SK-N-SH treated with all-trans-retinoic acid at 6 μM for 48 hours (cell line): ENCODE data around the gene EML5.
A peak's percentile ranks its signal among the peaks of the same experiment; 100 is the strongest.

Experiments used
- ATAC-seq: fragments of 200-7000 bp; cut with Tn5 transposase; 3 replicates; pipeline ENCODE4 v1.9.1; 2020; ENCODE audit warnings: mild to moderate bottlenecking, moderate library complexity
- BACH2 ChIP-seq: fragments of 250-450 bp; sonication (Bioruptor Pico); IDR thresholded peaks from 2 replicates; pipeline ENCODE4 v1.9.0; 2021; ENCODE audit warnings: mild to moderate bottlenecking, borderline replicate concordance
- CREB5 ChIP-seq: fragments of 250-450 bp; sonication (Bioruptor Pico); IDR thresholded peaks from 2 replicates; pipeline ENCODE4 v1.5.1; 2020; ENCODE audit warnings: low read depth, mild to moderate bottlenecking, moderate library complexity
- CSDC2 ChIP-seq: fragments of 250-450 bp; sonication (Bioruptor Pico); IDR thresholded peaks from 2 replicates; pipeline ENCODE4 v1.5.0; 2020; ENCODE audit warnings: mild to moderate bottlenecking, moderate library complexity
- CSRNP3 ChIP-seq: fragments of 250-450 bp; sonication (Bioruptor Pico); IDR thresholded peaks from 2 replicates; pipeline ENCODE4 v1.5.1; 2021; ENCODE audit warnings: mild to moderate bottlenecking, moderate library complexity
- ESRRG ChIP-seq: fragments of 250-450 bp; sonication (Bioruptor Pico); IDR thresholded peaks from 2 replicates; pipeline ENCODE4 v1.6.1; 2021; ENCODE audit warnings: mild to moderate bottlenecking
- ISL1 ChIP-seq: fragments of 250-450 bp; sonication (Bioruptor Pico); IDR thresholded peaks from 2 replicates; pipeline ENCODE4 v2.1.2; 2022; ENCODE audit warnings: mild to moderate bottlenecking, moderate library complexity
- OSR1 ChIP-seq: fragments of 250-450 bp; sonication (Bioruptor Pico); IDR thresholded peaks from 2 replicates; pipeline ENCODE4 v1.8.0; 2022; ENCODE audit warnings: moderate library complexity, mild to moderate bottlenecking, inconsistent platforms
- PATZ1 ChIP-seq: fragments of 250-450 bp; sonication (Bioruptor Pico); IDR thresholded peaks from 2 replicates; pipeline ENCODE4 v1.8.0; 2020; ENCODE audit warnings: mild to moderate bottlenecking, moderate library complexity, borderline replicate concordance
- POU6F1 ChIP-seq: fragments of 250-450 bp; sonication (Bioruptor Pico); IDR thresholded peaks from 2 replicates; pipeline ENCODE4 v1.8.0; 2021; ENCODE audit warnings: low read depth, mild to moderate bottlenecking, moderate library complexity, borderline replicate concordance
- PPARA ChIP-seq: fragments of 250-450 bp; sonication (Bioruptor Pico); IDR thresholded peaks from 2 replicates; pipeline ENCODE4 v1.5.0; 2020; ENCODE audit warnings: mild to moderate bottlenecking, borderline replicate concordance
- RARB ChIP-seq: fragments of 250-450 bp; sonication (Bioruptor Pico); IDR thresholded peaks from 2 replicates; pipeline ENCODE4 v1.8.0; 2021; ENCODE audit warnings: mild to moderate bottlenecking, moderate library complexity
- SNAI2 ChIP-seq: fragments of 250-450 bp; sonication (Bioruptor Pico); IDR thresholded peaks from 2 replicates; pipeline ENCODE4 v1.5.0; 2020; ENCODE audit warnings: mild to moderate bottlenecking, moderate library complexity
- TCF4 ChIP-seq: fragments of 250-450 bp; sonication (Bioruptor Pico); IDR thresholded peaks from 2 replicates; pipeline ENCODE4 v1.8.0; 2021; ENCODE audit warnings: mild to moderate bottlenecking, moderate library complexity, borderline replicate concordance
- TOX ChIP-seq: fragments of 250-450 bp; sonication (Bioruptor Pico); IDR thresholded peaks from 2 replicates; pipeline ENCODE4 v1.8.0; 2021; ENCODE audit warnings: mild to moderate bottlenecking, moderate library complexity, borderline replicate concordance
- TSHZ2 ChIP-seq: fragments of 250-450 bp; sonication (Bioruptor Pico); IDR thresholded peaks from 2 replicates; pipeline ENCODE4 v1.5.0; 2020; ENCODE audit warnings: mild to moderate bottlenecking, moderate library complexity
- ZFP3 ChIP-seq: fragments of 250-450 bp; sonication (Bioruptor Pico); IDR thresholded peaks from 2 replicates; pipeline ENCODE4 v1.5.0; 2020; ENCODE audit warnings: mild to moderate bottlenecking, moderate library complexity
- ZFP30 ChIP-seq: fragments of 450-650 bp; formaldehyde crosslinking; IDR thresholded peaks from 2 replicates; pipeline ENCODE4 v1.5.0; 2022; ENCODE audit warnings: mild to moderate bottlenecking, moderate library complexity
- ZNF565 ChIP-seq: fragments of 450-650 bp; formaldehyde crosslinking; conservative IDR thresholded peaks from 2 replicates; pipeline ENCODE4 v1.5.0; 2020; ENCODE audit warnings: low read depth, mild to moderate bottlenecking, moderate library complexity
- ZNF70 ChIP-seq: fragments of 450-650 bp; formaldehyde crosslinking; IDR thresholded peaks from 2 replicates; pipeline ENCODE4 v1.5.0; 2020; ENCODE audit warnings: mild to moderate bottlenecking, moderate library complexity
- ZNF8 ChIP-seq: fragments of 450-650 bp; formaldehyde crosslinking; IDR thresholded peaks from 2 replicates; pipeline ENCODE4 v1.5.0; 2020; ENCODE audit warnings: mild to moderate bottlenecking, moderate library complexity

Gene EML5

GRCh38 chr14:88632512-88632911 is 160.2 kb downstream of the EML5 start (continued):
- TF ChIP-seq POU6F1 (CRISPR knock-in tag), result no peak

- ATAC-seq, result no peak
- TF ChIP-seq SNAI2 (CRISPR knock-in tag), result no peak
- no peak for TF ChIP-seq ESRRG (CRISPR knock-in tag)
- no peak for TF ChIP-seq PATZ1 (CRISPR knock-in tag)
- no peak for TF ChIP-seq BACH2 (CRISPR knock-in tag)
- no peak for TF ChIP-seq ZNF70
- TF ChIP-seq ZFP3 (CRISPR knock-in tag), result no peak
- TF ChIP-seq CSDC2, result no peak
- TF ChIP-seq POU6F1 (CRISPR knock-in tag), result no peak
- no peak for TF ChIP-seq TSHZ2
These were observed 161.7 kb downstream of the EML5 start for GRCh38 chr14:88631091-88631490.

- TF ChIP-seq OSR1 (no peak), ISL1 (CRISPR knock-in tag) (0 out of 2 replicates have a peak, but pooled peaks have one; percentile 28)
- ATAC-seq, result peak; percentile 70
These were observed 162.2 kb downstream of the EML5 start for GRCh38 chr14:88630565-88630964.

- TF ChIP-seq ISL1 (CRISPR knock-in tag), result peak; percentile 92
- no peak for TF ChIP-seq CREB5 (CRISPR knock-in tag)
- no peak for TF ChIP-seq ZFP30
- no peak for TF ChIP-seq CSDC2
- TF ChIP-seq TCF4, result peak; percentile 39; the same call in 1 of the 2 replicates
- no peak for TF ChIP-seq ZNF565 (CRISPR knock-in tag)
- no peak for TF ChIP-seq RARB
- no peak for ATAC-seq
These were observed 164.3 kb downstream of the EML5 start for GRCh38 chr14:88628462-88628861.

- no peak for ATAC-seq
- TF ChIP-seq BACH2 (CRISPR knock-in tag) (no peak), ZNF8 (CRISPR knock-in tag) (no peak), ZFP3 (CRISPR knock-in tag) (no peak), PPARA (no peak), CSDC2 (no peak), TOX (CRISPR knock-in tag) (no peak), PATZ1 (CRISPR knock-in tag) (no peak), CSRNP3 (CRISPR knock-in tag) (no peak), ISL1 (CRISPR knock-in tag) (no peak), RARB (no peak)
These were observed 164.7 kb downstream of the EML5 start for GRCh38 chr14:88628033-88628432.
